Measurements from ENCODE around the gene SLAMF8. TPM values are rescaled to one million over a fixed set of nuclear protein-coding genes. Genes with fewer than 3 reads are reported as not detected.

SLAMF8 gene
- total and polyA plus RNA-seq, 4 donors = 5.2 to 67.0 (median 28.4) TPM

DNA sequence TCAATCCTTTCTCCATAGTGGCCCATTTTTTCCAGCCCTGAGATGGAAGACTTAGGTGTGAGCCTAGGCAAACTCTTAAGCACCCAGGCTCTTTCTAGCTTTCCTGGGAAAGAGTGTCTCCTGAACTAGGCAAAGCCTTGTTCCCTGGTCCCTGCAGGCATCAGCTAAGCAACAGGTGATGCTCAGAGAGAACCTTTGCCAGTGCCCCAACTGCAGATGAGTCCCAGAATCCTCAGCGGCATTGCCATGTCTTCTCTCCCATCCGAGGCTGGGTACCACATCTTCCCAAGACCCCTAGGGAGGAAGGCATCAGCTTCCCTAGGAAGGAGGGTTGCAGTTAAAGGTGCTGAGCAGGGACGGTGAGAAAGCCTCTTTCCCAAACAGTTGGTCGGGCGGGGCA lies 44.0 kb downstream of the SLAMF8 start:
- Histone ChIP-seq H3K36me3 (ENCODE audit: control insufficient read depth in 4 of 4, insufficient read depth in 4 of 4, low read length in 4 of 4) (no peaks in the 10 kb centered on the region), H3K9ac (ENCODE audit: insufficient read depth in 1 of 2, low read length in 2 of 2) (no peak overlapping the region), H3K4me3 (no peak overlapping the region), H3K9me3 (ENCODE audit: control insufficient read depth in 4 of 4, insufficient read depth in 3 of 4, low read length in 3 of 4) (no peaks in the 10 kb centered on the region), H3K27me3 (ENCODE audit: control insufficient read depth in 3 of 3, insufficient read depth in 3 of 3, low read length in 2 of 3) (no peaks in the 10 kb centered on the region), H3K27ac (ENCODE audit: low read depth in 1 of 2, low read length in 1 of 2) (no peak overlapping the region), H3K4me1 (ENCODE audit: control insufficient read depth in 5 of 5, insufficient read depth in 5 of 5, low read length in 5 of 5) (peaks cover 0 to 4% (median 0%) of the 10 kb centered on the region in 5 donors)
- DNase-seq = no peak
- no peak for ATAC-seq (ENCODE audit: insufficient read depth, low FRiP score)
- TF ChIP-seq, protein P1, sequence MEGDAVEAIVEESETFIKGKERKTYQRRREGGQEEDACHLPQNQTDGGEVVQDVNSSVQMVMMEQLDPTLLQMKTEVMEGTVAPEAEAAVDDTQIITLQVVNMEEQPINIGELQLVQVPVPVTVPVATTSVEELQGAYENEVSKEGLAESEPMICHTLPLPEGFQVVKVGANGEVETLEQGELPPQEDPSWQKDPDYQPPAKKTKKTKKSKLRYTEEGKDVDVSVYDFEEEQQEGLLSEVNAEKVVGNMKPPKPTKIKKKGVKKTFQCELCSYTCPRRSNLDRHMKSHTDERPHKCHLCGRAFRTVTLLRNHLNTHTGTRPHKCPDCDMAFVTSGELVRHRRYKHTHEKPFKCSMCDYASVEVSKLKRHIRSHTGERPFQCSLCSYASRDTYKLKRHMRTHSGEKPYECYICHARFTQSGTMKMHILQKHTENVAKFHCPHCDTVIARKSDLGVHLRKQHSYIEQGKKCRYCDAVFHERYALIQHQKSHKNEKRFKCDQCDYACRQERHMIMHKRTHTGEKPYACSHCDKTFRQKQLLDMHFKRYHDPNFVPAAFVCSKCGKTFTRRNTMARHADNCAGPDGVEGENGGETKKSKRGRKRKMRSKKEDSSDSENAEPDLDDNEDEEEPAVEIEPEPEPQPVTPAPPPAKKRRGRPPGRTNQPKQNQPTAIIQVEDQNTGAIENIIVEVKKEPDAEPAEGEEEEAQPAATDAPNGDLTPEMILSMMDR (IDR thresholded peaks at IDR 0.05; ENCODE audit: control extremely low read depth, extremely low read depth) = no peak
- WGBS, 2 donors = 89 to 96% methylated on average over 5 of the region's 5 CpGs

GRCh38 chr1:159872891-159873290 lies 46.2 kb downstream of the SLAMF8 start:
- no peak overlapping the region for H3K9ac ChIP-seq (ENCODE audit: insufficient read depth in 1 of 2, low read length in 2 of 2)
- H3K9me3 ChIP-seq (ENCODE audit: control insufficient read depth in 4 of 4, insufficient read depth in 3 of 4, low read length in 3 of 4) = no peaks in the 10 kb centered on the region
- ATAC-seq (ENCODE audit: insufficient read depth, low FRiP score) (no peak), DNase-seq (no peak)
- peaks cover 0 to 3% (median 0%) of the 10 kb centered on the region in 5 donors for H3K4me1 ChIP-seq (ENCODE audit: control insufficient read depth in 5 of 5, insufficient read depth in 5 of 5, low read length in 5 of 5)
- no peak overlapping the region for H3K4me3 ChIP-seq
- H3K27ac ChIP-seq (ENCODE audit: low read depth in 1 of 2, low read length in 1 of 2) = no peak overlapping the region
- TF ChIP-seq, protein P1 (IDR thresholded peaks at IDR 0.05; ENCODE audit: control extremely low read depth, extremely low read depth) = no peak
- H3K27me3 ChIP-seq (ENCODE audit: control insufficient read depth in 3 of 3, insufficient read depth in 3 of 3, low read length in 2 of 3) = no peaks in the 10 kb centered on the region
- no peaks in the 10 kb centered on the region for H3K36me3 ChIP-seq (ENCODE audit: control insufficient read depth in 4 of 4, insufficient read depth in 4 of 4, low read length in 4 of 4)
- WGBS, 2 donors = 86 to 91% methylated on average over 15 of the region's 15 CpGs

GRCh38 chr1:159873530-159874143 lies 47.0 kb downstream of the SLAMF8 start:
- H3K4me1 ChIP-seq (ENCODE audit: control insufficient read depth in 5 of 5, insufficient read depth in 5 of 5, low read length in 5 of 5) = no peaks in the 10 kb centered on the region
- TF ChIP-seq, protein P1 (IDR thresholded peaks at IDR 0.05; ENCODE audit: control extremely low read depth, extremely low read depth) = no peak
- H3K9me3 ChIP-seq (ENCODE audit: control insufficient read depth in 4 of 4, insufficient read depth in 3 of 4, low read length in 3 of 4) = peaks cover 0 to 2% (median 0%) of the 10 kb centered on the region in 4 donors
- H3K4me3 ChIP-seq = no peak overlapping the region
- H3K27ac ChIP-seq (ENCODE audit: low read depth in 1 of 2, low read length in 1 of 2) = no peak overlapping the region
- H3K27me3 ChIP-seq (ENCODE audit: control insufficient read depth in 3 of 3, insufficient read depth in 3 of 3, low read length in 2 of 3) = no peaks in the 10 kb centered on the region
- 92 to 94% methylated on average over 4 of the region's 4 CpGs for WGBS, 2 donors
- H3K36me3 ChIP-seq (ENCODE audit: control insufficient read depth in 4 of 4, insufficient read depth in 4 of 4, low read length in 4 of 4) = no peaks in the 10 kb centered on the region
- DNase-seq (no peak), ATAC-seq (ENCODE audit: insufficient read depth, low FRiP score) (no peak)
- no peak overlapping the region for H3K9ac ChIP-seq (ENCODE audit: insufficient read depth in 1 of 2, low read length in 2 of 2)
